ENCODE data around the gene CDKN2A.

DNA sequence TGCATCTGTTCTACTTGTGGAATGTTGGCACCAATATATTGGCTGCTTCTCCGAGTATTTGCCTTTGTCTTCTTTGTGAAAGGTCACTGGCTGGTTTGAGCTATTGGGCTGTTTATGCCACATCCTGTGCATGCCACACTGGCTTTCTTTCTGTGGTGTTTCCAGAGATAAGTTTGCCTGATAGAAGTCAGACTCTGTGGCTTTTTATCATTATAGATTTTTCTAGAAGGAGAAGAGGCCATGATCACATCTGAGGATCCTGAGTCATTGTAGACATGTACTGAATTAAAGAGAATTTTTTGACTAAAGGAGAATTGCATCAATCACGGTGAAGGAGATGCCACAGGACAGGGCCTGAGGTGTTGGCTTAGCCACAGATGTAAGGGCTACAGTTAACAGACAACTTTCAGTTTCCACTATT is 41.4 kb upstream of the CDKN2A start:
- TF ChIP-seq TARDBP (IDR thresholded peaks at IDR 0.05): no peak
- TF ChIP-seq FOXM1 (IDR thresholded peaks at IDR 0.05; ENCODE audit: borderline replicate concordance): no peak
- no peak for TF ChIP-seq ELF4 (IDR thresholded peaks at IDR 0.05)
- TF ChIP-seq, protein P1, sequence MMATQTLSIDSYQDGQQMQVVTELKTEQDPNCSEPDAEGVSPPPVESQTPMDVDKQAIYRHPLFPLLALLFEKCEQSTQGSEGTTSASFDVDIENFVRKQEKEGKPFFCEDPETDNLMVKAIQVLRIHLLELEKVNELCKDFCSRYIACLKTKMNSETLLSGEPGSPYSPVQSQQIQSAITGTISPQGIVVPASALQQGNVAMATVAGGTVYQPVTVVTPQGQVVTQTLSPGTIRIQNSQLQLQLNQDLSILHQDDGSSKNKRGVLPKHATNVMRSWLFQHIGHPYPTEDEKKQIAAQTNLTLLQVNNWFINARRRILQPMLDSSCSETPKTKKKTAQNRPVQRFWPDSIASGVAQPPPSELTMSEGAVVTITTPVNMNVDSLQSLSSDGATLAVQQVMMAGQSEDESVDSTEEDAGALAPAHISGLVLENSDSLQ (IDR thresholded peaks at IDR 0.05): no peak
- no peak for TF ChIP-seq SP1 (IDR thresholded peaks at IDR 0.05)
- TF ChIP-seq FOXA1 (IDR thresholded peaks at IDR 0.05): no peak
- TF ChIP-seq ARNT (IDR thresholded peaks at IDR 0.05): no peak
- no peak for TF ChIP-seq ZNF384 (IDR thresholded peaks at IDR 0.05)
- TF ChIP-seq L3MBTL2 (conservative IDR thresholded peaks at IDR 0.05): no peak
